OCI-LY3 (cell line): ENCODE data around the gene SH3TC2.

Experiments used
- EZH2phosphoT487 ChIP-seq: fragments of 200-600 bp; shearing (Covaris generic); IDR thresholded peaks from 2 replicates; pipeline ENCODE4 v1.6.1; 2018; ENCODE audit warnings: antibody characterized with exemption, mixed run types, low read depth
- TF ChIP-seq, protein P1 (sequence below): fragments of 200-600, 300-600 bp; sonication (generic); IDR thresholded peaks from 2 replicates; pipeline ENCODE4 v1.5.1; 2014; ENCODE audit warnings: antibody characterized with exemption, low read length, low read depth

DNA sequence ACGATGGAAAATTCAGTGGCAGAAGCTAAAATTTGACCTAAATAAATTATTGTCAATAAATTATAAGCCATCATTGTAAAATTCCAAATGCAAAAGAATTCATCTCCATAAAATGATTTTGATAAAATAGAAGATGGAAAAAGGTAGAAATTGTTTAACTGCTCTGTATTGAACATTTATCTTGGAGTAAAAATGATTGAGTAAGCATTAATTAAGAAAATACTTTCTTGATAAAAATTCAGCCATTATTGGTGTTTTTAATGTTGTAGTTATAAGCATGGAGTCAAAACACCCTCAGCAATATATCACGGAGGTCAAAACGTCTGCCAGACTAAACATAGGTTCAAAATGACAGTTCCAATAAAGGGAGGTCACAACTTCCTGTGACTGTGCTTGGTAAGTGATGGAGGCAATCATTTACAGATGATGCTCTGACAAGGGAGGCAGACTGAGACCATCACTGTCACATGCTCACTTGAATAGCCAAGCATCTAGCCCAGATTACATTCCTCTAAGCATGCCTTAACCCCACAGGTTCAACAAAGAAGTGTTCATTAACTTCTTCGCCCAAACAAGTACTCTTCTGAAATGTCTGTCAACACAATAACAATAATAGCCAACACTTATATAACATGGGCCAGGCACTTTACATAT lies 69.5 kb downstream of the SH3TC2 start:
- TF ChIP-seq, protein P1, sequence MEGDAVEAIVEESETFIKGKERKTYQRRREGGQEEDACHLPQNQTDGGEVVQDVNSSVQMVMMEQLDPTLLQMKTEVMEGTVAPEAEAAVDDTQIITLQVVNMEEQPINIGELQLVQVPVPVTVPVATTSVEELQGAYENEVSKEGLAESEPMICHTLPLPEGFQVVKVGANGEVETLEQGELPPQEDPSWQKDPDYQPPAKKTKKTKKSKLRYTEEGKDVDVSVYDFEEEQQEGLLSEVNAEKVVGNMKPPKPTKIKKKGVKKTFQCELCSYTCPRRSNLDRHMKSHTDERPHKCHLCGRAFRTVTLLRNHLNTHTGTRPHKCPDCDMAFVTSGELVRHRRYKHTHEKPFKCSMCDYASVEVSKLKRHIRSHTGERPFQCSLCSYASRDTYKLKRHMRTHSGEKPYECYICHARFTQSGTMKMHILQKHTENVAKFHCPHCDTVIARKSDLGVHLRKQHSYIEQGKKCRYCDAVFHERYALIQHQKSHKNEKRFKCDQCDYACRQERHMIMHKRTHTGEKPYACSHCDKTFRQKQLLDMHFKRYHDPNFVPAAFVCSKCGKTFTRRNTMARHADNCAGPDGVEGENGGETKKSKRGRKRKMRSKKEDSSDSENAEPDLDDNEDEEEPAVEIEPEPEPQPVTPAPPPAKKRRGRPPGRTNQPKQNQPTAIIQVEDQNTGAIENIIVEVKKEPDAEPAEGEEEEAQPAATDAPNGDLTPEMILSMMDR = no peak
- no peak for TF ChIP-seq EZH2phosphoT487
